NCI-H82 (cell line): ENCODE measurements around the gene GATA1.
"Not testable (repeated sequence)": the region's sequence is repeated elsewhere in the genome, so short reads cannot be mapped to it uniquely, and the experiment has no call there.

ENCODE experiments used
- DNase-seq: peaks from one replicate; lab custom pipeline; 2025; lab: John Stamatoyannopoulos, UW

The GATA1 gene

GRCh38 chrX:48814722-48815121 lies 28.3 kb downstream of the GATA1 start:
- DNase-seq, result no peak

GRCh38 chrX:48815266-48815665 lies 28.9 kb downstream of the GATA1 start:
- no peak for DNase-seq

DNA sequence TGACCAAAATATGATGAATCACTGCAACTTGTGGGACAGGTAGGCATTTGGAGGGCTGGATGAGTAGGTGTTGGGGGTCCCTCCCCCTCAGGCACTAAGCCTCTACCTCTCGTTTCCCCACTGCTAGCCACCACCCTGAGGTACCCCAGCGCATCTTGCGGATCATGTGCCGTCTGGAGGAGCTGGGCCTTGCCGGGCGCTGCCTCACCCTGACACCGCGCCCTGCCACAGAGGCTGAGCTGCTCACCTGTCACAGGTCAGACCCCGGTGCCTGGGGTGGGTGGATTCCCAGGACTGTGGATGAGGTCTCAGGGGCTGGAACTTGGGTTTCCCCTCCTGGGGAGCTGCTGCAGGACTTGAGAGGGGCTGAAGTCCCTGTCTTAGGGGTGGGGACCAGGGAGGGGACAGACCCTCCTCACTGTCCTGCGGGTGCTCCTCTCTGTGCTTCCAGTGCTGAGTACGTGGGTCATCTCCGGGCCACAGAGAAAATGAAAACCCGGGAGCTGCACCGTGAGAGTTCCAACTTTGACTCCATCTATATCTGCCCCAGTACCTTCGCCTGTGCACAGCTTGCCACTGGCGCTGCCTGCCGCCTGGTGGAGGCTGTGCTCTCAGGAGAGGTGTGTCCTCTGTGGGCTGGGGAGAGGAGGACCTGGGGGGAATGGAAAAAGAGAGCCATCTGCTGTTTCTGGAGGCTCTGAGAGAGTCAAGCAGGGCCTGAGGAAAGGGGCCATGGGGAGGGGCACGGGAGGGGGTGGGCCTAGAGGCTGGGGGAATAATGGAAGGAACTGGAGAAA lies 29.8 kb downstream of the GATA1 start:
- DNase-seq, result peak; percentile 67

DNA sequence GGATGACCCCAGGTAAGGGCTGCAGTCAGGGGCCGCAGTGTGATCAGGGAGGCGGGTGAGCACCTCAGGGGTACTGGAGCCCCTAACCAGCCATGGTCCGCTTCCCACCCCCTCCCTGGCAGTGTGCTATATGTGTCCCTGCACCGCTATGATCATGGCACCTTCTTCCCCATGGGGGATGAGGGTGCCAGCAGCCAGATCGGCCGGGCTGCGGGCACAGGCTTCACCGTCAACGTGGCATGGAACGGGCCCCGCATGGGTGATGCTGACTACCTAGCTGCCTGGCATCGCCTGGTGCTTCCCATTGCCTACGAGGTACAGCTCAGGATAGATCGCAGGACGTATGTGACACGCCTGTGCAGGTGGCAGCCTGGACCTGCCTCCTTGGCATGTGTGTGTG lies 31.7 kb downstream of the GATA1 start:
- no peak for DNase-seq

DNA sequence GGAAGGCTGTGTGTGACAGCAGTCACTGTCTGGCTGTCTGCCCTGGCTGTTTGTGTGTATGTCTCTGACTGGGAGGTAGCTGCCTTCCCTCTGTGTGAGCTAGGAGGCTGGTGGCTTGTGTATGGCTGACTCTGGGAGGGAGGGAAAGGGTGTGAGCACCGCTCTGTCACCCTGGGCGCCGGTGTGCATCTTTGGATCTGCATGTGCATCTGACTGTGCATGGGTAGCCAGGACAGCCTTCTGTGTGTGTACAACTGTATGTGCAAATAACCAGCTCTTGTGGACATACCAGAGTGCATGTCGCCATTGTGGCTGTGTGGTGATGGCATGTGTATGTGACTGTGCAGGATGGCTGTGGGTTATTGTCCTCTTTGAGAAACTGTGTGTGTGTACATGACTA lies 32.5 kb downstream of the GATA1 start:
- DNase-seq, result no peak

DNA sequence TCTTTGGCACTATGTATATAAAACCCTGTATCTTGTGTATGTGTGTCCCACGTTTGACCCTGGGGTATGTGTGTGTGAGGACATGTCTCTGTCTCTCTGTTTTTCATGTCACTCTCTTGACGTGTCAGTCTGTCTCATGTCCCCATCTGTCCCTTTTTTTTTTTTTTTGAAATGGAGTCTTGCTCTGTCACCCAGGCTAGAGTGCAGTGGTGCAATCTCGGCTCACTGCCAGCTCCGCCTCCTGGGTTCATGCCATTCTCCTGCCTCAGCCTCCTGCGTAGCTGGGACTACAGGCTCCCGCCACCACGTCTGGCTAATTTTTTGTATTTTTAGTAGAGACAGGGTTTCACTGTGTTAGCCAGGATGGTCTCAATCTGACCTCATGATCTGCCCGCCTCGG lies 33.0 kb downstream of the GATA1 start:
- not testable (repeated sequence) for DNase-seq

GRCh38 chrX:48823053-48823452 lies 36.7 kb downstream of the GATA1 start:
- no peak for DNase-seq

- DNase-seq, result no peak
Measured at GRCh38 chrX:48824066-48824465, 37.7 kb downstream of the GATA1 start.

- DNase-seq, result no peak
Measured at GRCh38 chrX:48826135-48826875, 39.9 kb downstream of the GATA1 start, which contains the start of gene ERAS. TSS of gene ERAS (plus strand) at chrX:48826513. CDS start at chrX:48829124, 2,611 bp downstream.

GRCh38 chrX:48826876-48827653 lies 40.7 kb downstream of the GATA1 start:
- no peak for DNase-seq

GRCh38 chrX:48827654-48827968 lies 41.2 kb downstream of the GATA1 start:
- no peak for DNase-seq

DNA sequence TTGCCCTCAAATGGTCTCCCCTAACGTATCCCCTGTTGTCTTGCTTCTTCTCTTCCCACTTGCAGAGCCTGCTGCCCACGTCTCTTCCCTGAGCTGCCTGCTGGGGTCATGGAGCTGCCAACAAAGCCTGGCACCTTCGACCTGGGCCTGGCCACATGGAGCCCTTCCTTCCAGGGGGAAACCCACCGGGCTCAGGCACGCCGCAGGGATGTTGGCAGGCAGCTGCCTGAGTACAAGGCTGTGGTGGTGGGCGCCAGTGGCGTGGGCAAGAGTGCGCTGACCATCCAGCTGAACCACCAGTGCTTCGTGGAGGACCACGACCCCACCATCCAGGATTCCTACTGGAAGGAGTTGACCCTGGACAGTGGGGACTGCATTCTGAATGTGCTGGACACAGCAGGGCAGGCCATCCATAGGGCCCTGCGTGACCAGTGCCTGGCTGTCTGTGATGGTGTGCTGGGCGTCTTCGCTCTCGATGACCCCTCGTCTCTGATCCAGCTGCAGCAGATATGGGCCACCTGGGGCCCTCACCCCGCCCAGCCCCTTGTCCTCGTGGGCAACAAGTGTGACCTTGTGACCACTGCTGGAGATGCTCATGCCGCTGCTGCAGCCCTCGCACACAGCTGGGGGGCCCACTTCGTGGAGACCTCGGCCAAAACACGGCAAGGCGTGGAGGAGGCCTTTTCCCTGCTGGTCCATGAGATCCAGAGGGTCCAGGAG lies 42.8 kb downstream of the GATA1 start:
- no peak for DNase-seq

DNA sequence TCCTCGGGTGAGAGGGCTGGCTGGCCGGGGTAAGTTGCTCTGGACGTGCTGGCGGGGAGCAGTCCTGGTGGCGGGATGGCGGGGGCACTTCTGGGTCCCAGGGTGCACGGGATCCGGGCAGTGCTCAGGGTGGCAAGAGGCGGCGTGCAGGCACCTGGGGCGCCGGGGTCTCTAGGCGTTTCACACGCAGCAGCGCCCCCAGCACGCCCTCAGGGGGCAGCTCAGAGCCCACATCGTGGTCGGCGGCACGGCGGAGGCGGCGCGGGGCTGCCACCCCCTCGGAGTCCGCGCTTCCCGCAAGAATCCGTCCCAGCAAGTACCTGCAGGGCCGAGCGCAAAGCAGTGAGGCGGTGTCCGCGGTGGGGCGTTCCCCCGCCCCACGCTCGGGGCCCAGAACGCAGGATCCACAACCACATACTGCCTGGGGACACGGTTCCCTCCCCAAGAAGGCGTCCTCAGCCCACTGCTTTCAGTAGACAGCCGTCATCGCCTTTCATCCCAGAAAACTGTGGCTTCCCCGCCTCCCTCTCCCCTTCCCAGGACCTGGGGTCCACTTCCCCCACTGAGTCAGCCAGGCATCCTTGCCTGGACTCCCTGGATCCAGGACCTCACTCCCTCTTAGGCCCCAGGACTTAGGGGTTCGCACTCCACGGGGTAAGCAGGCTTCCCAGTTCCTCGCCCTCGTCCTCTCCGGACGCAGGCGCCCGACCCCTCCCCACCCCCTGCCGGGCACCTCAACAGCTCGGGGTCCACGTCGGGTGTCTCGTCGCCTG lies 44.9 kb downstream of the GATA1 start:
- DNase-seq, result no peak

- DNase-seq, result no peak
Measured at GRCh38 chrX:48831909-48832291, 45.5 kb downstream of the GATA1 start.

DNA sequence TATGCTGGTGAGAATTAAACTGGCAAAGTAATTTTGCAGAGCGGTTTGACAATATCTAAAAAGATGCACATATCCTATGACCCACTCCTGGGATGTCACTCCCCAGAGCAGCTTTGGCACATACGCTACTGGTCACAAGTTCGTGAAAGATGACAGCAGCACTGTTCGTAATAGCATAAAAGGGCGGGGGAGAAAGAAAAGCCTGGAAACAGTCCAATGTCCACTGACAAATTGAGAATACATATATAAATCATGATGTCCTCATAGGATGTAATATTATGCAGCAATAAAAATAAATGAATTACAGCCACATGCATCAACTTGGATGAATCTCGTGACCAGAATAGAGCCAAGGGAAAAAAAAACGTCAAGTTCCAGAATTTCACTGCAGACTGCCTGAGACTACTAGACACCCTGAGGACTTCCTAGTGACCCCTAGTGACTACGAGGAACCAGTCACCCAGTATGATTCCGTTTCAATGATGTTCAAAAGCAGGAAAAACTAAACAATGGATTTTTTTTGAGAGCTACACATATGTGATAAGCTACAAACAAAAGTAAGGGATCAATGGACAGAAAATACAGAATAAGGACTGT lies 47.2 kb downstream of the GATA1 start:
- DNase-seq, result no peak

DNA sequence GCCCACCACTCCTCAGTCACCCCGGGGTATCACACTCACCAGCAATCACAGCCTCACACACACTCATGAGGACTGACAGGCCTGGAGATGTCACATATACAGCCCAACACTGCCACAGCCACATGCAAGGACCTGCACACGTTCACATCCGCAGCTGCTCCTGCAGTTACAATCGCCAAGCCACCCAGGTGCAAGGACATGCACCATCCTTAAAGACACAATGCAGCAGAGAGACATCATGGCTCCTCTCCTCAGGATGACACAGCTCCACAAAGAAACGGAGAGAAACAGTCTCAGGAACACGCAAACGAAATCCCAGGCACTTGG lies 48.0 kb downstream of the GATA1 start:
- DNase-seq, result no peak

DNA sequence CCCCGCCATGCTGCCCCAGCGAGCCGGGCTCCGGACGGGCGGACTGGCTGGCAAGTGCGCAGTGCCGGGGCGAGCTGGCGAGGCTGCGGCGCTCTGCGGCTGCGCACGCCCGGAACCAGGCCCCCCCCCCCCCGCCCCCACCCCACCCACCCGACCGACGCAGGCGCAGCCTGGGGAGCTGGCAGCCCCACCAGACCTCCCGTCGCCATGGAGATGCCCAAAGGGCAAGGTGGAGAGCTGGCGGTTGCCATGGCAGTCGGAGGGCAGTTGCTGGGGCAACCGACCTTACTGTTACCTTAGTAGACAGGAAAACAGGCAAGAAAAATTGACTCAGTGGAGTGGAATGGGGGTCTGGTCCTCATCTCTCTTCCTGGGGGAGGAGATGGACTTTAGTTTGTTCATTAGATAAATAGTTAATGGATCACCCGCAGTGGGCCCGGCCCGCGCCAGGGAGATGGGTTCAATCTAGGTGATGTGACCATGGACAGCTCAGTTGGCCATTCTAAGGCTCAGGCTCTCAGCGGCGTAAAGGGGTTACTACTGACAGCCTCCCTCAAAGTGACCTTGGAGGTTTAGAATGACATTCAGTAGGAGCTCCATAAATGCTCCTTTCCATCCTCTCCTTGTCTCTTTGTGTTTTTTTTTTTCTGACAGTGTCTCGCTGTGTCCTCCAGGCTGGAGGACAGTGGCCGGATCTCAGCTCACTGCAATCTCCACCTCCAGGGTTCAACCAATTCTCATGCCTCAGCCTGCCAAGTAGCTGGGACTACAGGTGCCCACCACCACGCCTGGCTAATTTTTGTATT lies 49.3 kb downstream of the GATA1 start, which contains the start of gene PCSK1N:
TSS of gene PCSK1N (minus strand) at position 87 of the 806 bp plus-strand sequence. CDS start at position 9, 78 bp downstream.
- DNase-seq, result peak; percentile 25

DNA sequence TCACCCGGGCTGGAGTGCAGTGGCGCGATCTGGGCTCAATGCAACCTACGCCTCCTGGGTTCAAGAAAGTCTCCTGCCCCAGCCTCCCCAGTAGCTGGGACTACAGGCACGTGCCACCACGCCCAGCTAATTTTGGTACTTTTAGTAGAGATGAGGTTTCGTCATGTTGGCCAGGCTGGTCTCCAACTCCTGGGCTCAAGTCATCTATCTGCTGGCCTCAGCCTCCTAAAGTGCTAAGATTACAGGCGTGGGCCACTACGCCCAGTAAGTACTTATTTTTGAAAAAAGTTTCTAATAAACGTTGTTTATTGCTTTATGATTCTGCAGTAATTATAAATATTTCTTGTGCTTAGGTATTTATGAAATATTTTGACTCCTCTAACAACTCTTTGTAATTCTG lies 53.3 kb downstream of the GATA1 start:
- no peak for DNase-seq
